NCI-H187 (cell line): Measurements from ENCODE around the gene SMIM44.
"Not testable (repeated sequence)": the region's sequence is repeated elsewhere in the genome, so short reads cannot be mapped to it uniquely, and the experiment has no call there.

ENCODE experiments used
- DNase-seq, 2 experiments: peaks; one replicate each; lab custom pipeline; 2025; lab: John Stamatoyannopoulos, UW

The SMIM44 gene

GRCh38 chr19:3457528-3458228 is 25.6 kb downstream of the SMIM44 start:
- no peak for DNase-seq

DNA sequence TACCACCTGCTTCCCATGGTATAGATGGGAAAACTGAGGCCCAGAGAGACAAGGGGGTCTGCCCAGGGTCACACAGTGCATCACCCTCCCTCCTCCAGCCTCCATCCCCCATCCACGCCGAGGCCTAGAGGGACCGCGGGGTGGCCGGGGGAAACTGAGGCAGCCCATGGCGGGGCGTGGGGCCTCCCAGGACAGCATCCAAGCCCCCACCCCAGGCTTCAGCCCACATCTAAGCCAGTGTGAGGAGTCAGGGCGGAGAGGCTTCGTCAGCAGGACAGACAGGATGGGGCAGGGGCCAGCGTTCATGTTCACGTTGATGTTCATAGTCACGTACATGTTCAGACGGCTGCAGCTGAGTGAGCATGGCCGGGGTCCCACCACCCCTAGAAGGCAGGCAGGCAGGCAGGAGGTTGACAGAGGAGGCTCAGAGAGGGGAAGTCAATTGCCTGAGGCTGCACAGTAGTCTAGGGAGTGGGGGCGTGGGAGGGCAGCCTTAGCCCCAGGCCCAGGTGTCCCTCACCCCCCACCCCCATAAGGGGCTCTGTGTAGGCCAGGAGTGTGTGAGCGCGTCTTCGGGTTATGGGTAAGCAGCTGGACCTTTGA is 26.2 kb downstream of the SMIM44 start:
- DNase-seq: no peak

DNA sequence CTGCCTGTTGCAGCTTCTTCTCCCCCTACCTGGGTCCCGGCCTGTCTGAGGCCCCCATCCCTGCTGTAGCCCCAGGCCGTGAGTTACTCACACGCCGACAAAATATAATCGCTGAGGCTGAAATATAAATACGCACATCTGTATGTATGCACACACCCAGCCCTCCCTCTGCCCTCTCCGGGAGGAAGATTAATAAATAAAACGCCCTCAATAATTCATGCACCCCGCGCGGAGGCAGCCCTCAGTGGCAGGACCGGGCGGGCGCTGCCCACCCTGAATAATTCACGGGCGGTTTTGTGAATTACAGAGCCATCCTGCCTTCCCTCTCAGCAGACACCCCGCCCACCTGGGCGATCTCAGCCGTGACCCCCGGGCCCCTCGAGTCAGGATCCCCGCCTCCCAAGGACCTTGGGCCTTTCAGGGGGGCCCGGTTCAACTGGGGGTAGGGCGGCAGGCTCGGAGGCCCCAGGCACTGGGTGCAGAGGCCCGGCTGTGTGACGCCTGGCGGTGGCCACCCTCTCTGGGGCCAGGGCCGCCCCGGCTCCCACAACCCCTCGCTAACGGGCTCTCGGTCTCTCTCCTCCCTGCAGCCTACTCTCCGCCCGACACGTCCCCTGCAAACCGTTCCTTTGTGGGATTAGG is 27.2 kb downstream of the SMIM44 start:
- DNase-seq: no peak

DNA sequence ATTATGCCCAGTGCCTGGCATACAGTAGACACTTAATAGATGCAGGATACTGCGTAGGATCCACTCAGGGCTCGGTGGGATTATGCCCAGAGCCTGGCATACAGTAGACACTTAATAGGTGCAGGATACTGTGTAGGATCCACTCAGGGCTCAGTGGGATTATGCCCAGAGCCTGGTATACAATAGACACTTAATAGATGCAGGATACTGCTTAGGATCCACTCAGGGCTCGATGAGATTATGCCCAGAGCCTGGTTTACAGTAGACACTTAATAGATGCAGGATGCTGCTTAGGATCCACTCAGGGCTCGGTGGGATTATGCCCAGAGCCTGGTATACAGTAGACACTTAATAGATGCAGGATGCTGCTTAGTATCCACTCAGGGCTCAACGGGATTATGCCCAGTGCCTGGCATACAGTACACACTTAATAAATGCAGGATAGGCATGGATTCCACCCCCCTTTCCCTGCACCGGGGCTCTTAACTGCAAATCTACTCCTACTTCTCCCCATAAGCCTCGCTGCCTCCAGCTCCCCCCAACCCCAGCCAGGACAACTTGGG is 27.8 kb downstream of the SMIM44 start:
- DNase-seq: no peak

DNA sequence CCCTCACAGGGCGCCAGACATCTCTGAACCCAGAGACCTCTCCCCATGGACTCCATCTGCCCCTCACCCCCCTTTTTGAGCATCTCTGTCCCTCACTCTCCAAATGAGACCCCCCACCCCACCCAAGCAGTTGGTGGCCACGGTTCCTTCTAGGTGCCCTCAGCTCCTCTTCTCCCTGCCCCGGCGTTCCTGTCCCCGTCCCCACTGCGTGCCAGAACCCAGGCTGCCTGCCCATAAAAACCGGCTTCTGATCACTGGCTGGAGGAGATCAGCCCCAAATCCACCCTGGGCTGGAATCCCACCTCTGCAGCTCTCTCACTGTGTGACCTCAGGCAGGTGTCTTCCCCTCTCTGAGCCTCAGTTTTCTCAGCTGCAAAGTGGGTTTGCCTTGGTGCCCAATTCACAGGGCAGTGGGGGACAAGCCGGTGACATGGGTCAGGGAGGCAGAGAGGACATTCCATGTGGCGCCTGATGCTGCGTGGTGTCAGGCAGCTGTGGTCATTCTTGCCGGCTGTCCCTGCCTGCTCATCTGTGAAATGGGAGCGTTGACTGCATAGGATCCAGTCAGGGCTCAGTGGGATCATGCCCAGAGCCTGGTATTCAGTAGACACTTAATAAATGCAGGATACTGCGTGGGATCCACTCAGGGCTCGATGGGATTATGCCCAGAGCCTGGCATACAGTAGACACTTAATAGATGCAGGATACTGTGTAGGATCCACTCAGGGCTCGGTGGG is 28.4 kb downstream of the SMIM44 start:
- DNase-seq: no peak

GRCh38 chr19:3453840-3454239 is 29.4 kb downstream of the SMIM44 start:
- no peak for DNase-seq

DNA sequence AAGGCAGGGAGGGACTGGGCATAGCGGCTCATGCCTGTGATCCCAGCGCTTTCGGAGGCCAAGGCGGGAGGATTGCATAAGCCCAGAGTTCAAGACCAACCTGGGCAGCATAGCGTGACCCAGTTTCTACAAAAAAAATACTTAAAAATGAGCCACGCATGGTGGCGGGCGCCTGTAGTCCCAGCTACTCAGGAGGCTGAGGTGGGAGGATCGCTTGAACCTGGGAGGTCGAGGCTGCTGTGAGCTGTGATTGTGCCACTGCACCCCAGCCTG is 30.4 kb downstream of the SMIM44 start:
- not testable (repeated sequence) for DNase-seq

DNA sequence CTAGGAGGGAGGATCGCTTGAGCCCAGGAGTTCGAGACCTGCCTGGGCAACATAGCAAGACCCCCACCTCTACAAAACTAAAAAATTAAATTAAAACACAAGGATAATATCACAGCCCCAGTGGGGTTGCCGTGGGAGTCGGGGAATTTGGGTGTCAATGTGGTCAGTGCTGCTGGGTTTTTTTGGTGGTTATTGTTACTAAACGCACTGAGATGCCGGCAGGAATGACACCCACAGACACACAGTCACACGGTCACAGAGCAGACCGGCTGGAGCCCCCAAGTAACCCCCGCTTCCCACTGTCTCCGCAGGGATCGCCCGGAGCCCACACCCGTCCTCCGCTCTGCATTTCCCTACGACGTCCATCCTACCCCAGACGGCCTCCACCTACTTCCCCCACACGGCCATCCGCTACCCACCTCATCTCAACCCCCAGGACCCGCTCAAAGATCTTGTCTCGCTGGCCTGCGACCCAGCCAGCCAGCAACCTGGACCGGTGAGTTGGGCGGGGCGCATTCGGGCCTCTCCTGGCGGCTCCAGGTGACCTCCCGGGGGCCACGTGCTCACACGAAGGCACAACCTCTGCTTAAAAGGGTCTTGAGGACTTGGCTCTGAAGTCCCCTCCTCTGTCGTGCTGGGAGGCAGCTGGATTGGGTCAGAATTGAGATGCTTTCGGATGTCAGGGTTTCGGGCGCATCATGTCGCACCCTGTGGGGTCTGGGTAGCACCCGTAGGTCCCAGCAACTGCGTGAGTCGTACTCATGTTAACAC is 30.9 kb downstream of the SMIM44 start:
- no peak for DNase-seq

- DNase-seq: no peak
Measured at GRCh38 chr19:3451451-3451866, 31.8 kb downstream of the SMIM44 start.

- no peak for DNase-seq
Measured at GRCh38 chr19:3450796-3451411, 32.3 kb downstream of the SMIM44 start.

DNA sequence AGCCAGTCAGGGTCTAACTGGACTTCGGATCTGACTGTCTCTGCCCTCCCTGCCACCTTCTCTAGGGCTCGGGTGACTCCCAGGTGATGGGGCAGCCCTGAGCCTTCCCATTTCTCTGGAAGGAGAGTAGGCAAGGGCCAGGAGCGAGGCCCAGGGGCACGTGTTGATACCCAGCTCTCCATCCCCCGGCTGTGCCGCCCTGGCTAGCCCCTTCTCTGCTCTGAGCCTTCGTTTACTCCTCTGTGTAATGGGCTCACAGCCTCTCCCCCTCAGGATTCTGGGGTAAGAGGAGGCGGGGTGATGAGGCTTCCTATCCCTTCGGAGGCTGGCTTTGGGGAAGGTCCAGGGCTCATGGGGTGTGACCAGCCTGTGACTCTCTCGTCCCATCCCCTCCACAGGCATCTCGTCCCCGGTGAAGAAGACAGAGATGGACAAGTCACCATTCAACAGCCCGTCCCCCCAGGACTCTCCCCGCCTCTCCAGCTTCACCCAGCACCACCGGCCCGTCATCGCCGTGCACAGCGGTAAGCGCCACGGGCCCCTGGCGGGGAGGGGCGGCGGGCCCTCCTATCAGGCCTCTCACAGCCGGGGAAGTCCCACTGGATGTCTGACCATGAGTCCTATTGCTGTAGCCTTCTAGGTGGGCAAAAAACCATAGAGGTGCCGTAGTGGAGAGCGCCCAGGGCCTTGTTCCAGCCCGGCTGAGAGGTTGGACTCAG is 34.5 kb downstream of the SMIM44 start:
- DNase-seq: no peak

DNA sequence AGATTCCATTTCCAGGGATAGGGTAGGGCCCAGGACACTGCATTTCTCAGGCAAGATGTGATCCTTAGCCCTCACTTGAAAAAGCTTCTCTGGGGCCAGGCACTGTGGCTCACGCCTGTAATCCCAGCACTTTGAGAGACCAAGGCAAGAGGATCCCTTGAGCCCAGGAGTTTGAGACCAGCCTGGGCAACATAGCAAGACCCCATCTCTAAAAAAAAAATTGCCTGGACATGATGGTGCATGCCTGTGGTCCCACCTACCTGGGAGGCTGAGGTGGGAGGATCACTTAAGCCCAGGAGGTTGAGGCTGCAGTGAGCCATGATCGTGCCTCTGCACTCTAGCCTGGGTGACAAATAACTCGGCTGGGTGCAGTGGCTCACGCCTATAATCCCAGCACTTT is 36.6 kb downstream of the SMIM44 start:
- DNase-seq: not testable (repeated sequence)

- no peak for DNase-seq
Measured at GRCh38 chr19:3444695-3445234, 38.5 kb downstream of the SMIM44 start.

DNA sequence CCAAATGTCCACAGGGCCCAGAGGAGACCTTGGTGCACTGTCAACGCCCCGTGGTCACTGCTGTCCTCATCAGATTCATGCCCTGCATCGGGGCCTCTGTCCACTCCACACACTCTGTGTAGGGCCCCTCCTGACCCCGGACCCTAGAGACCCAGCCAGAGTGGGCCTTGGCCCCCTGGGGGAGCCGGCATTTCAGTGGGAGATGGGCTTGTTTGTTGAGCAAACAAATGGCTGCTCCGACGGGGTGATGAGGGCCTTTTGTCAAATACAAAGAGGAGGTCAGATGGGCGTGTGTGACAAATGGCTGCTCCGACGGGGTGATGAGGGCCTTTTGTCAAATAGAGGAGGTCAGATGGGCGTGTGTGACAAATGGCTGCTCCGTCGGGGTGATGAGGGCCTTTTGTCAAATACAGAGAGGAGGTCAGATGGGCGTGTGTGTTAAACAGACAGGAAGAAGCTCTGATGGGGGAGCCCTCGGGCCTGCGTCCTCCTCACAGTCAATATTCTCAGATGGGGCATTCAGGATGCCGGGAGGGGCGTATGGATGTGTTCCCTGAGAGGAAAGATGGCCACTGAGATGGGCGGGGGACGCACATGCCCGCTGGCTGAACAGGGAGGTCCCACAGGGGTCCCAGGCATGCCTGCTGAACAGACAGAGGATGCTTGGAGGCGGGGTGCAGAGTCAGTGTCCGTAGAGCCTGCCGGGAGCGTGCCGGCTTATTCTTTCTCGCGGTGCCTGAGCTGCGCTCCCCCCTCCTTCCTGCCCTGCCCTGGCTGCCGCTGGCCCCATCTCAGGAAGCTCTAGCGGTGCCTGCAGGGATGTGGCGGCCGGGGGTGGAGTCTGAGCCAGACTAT is 39.2 kb downstream of the SMIM44 start:
- DNase-seq: no peak

DNA sequence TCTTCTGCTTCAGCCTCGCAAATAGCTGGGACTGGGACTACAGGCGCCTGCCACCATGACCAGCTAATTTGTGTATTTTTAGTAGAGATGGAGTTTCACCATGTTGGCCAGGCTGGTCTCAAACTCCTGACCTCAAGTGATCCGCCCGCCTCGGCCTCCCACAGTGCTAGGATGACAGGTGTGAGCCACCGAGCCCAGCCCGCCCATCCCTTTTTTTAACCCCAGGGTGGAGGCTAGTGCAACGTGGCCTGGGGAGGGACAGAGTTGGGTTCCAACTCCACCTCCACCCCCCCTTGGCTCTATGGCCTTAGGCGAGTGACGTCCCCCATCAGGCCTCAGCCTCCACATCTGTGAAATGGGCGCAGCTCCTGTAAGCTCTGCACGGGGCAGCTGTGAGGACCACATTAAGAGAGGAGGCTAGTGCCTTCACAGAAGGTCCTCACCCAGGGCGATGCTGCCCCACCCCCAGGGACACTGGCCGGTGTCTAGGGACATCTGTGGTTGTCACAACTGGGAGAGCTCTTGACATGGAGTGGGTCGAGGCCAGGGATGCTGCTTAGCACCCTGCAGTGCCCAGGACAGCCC is 40.7 kb downstream of the SMIM44 start:
- no peak for DNase-seq

DNA sequence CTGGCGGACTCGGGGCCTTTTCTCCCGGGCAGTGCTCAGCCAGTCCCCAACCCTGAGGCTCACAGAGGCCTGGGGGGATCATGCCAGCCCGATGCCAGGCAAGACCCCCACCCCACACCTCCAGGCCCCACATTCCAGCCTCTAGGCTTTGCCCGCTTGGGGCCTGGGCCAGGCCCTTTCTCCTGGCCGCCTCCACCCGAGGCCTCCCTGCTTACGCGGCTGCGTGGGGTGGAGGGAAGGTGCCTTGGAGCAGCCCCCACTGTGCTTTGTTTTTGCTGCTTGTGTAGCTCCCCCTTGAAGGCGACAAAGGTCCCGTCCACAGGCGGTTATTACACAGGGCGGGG is 41.3 kb downstream of the SMIM44 start:
- DNase-seq: no peak

GRCh38 chr19:3441089-3441985 is 41.9 kb downstream of the SMIM44 start:
- DNase-seq: no peak

DNA sequence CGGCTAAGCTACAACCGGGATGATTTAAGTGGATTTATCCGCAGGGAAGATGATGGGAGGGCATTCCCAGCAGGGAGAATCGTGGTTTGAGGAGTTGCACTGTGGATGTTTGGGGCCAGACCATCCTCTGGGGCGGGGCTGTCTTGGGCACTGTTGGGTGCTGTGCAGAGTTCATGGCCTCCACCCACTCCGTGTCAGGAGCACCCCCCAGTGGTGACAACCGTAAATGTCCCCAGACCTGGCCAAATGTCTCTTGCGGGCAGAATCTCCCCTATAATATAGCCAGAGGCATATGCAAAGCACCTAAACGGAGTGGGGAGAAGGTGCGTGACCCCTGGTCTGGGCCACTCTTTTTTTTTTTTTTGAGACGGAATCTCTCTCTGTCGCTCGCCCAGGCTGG is 43.2 kb downstream of the SMIM44 start:
- DNase-seq: no peak
